WTC11 (cell line): ENCODE data around the gene NKD1. TPM values are rescaled to one million over a fixed set of nuclear protein-coding genes. Genes with fewer than 3 reads are reported as not detected.

Experiments
- ATAC-seq: fragments of 200-7000 bp; cut with Tn5 transposase; 2 replicates; pipeline ENCODE4 v1.10.0; 2021; ENCODE audit warnings: mild to moderate bottlenecking, moderate library complexity
- CTCF ChIA-PET: fragments of 300-600 bp; sonication (Branson Sonifier 250); formaldehyde crosslinking; loops from one replicate; lab custom pipeline; 2021; ENCODE audit warnings: antibody characterized with exemption; lab: Charles Lee
- POLR2A ChIA-PET: fragments of 350-600 bp; sonication (Branson Sonifier 250); formaldehyde crosslinking; loops from one replicate; lab custom pipeline; 2021; ENCODE audit warnings: antibody characterized with exemption; lab: Charles Lee
- DNase-seq: peaks from one replicate; pipeline ENCODE4 v3.0.0; 2021; ENCODE audit warnings: low spot score
- H3K27ac Mint-ChIP-seq: 2 replicates; pipeline ENCODE4 v1.8.0; 2021; ENCODE audit warnings: mixed read lengths
- H3K27me3 Mint-ChIP-seq: 2 replicates; pipeline ENCODE4 v1.8.0; 2021; ENCODE audit warnings: low read depth, mild to moderate bottlenecking, moderate library complexity, mixed read lengths
- H3K36me3 Mint-ChIP-seq: 2 replicates; pipeline ENCODE4 v1.8.0; 2021; ENCODE audit warnings: mixed read lengths
- H3K4me1 Mint-ChIP-seq: 2 replicates; pipeline ENCODE4 v1.8.0; 2022; ENCODE audit warnings: mixed read lengths
- H3K4me3 Mint-ChIP-seq: 2 replicates; pipeline ENCODE4 v1.8.0; 2021; ENCODE audit warnings: mild to moderate bottlenecking, moderate library complexity, mixed read lengths
- H3K9me3 Mint-ChIP-seq: 2 replicates; pipeline ENCODE4 v1.8.0; 2021; ENCODE audit warnings: mixed read lengths
- AR ChIP-seq: fragments of 250-450 bp; sonication (Bioruptor Pico); IDR thresholded peaks from 2 replicates; pipeline ENCODE4 v1.9.0; 2021; ENCODE audit warnings: mild to moderate bottlenecking
- CBFB ChIP-seq: sonication (generic); formaldehyde crosslinking; IDR thresholded peaks from 2 replicates; pipeline ENCODE4 v1.8.1; 2022; ENCODE audit warnings: mild to moderate bottlenecking, low read depth, missing genetic modification reagents
- E2F1 ChIP-seq: sonication (generic); formaldehyde crosslinking; IDR thresholded peaks from 2 replicates; pipeline ENCODE4 v1.8.0; 2022; ENCODE audit warnings: mild to moderate bottlenecking, missing genetic modification reagents
- E2F4 ChIP-seq: sonication (generic); formaldehyde crosslinking; IDR thresholded peaks from 2 replicates; pipeline ENCODE4 v1.8.1; 2022; ENCODE audit warnings: low read depth, mild to moderate bottlenecking, moderate library complexity, missing genetic modification reagents, borderline replicate concordance
- ELF4 ChIP-seq: sonication (generic); formaldehyde crosslinking; IDR thresholded peaks from 2 replicates; pipeline ENCODE4 v1.8.1; 2022; ENCODE audit warnings: low read depth, mild to moderate bottlenecking, moderate library complexity, missing genetic modification reagents
- ETV6 ChIP-seq: sonication (generic); formaldehyde crosslinking; IDR thresholded peaks from 2 replicates; pipeline ENCODE4 v1.8.1; 2022; ENCODE audit warnings: mild to moderate bottlenecking, missing genetic modification reagents
- FOXJ3 ChIP-seq: sonication (generic); formaldehyde crosslinking; IDR thresholded peaks from 2 replicates; pipeline ENCODE4 v1.9.0; 2021; ENCODE audit warnings: missing genetic modification reagents, mild to moderate bottlenecking, borderline replicate concordance
- FOXK1 ChIP-seq: sonication (generic); formaldehyde crosslinking; IDR thresholded peaks from 2 replicates; pipeline ENCODE4 v1.8.0; 2022; ENCODE audit warnings: mild to moderate bottlenecking, moderate library complexity, missing genetic modification reagents
- GTF2I ChIP-seq: fragments of 250-450 bp; sonication (Bioruptor Pico); conservative IDR thresholded peaks from 2 replicates; pipeline ENCODE4 v1.4.0; 2021; ENCODE audit warnings: mild to moderate bottlenecking
- HMGXB4 ChIP-seq: sonication (generic); formaldehyde crosslinking; IDR thresholded peaks from 2 replicates; pipeline ENCODE4 v1.8.1; 2023; ENCODE audit warnings: mild to moderate bottlenecking, moderate library complexity, missing genetic modification reagents
- JAZF1 ChIP-seq: fragments of 250-450 bp; sonication (Bioruptor Pico); IDR thresholded peaks from 2 replicates; pipeline ENCODE4 v1.9.0; 2021; ENCODE audit warnings: moderate library complexity, mild to moderate bottlenecking, inconsistent platforms
- MXD4 ChIP-seq: fragments of 250-450 bp; sonication (Bioruptor Pico); IDR thresholded peaks from 2 replicates; pipeline ENCODE4 v1.8.0; 2021; ENCODE audit warnings: mild to moderate bottlenecking, moderate library complexity, borderline replicate concordance
- MYBL2 ChIP-seq: sonication (generic); formaldehyde crosslinking; IDR thresholded peaks from 2 replicates; pipeline ENCODE4 v1.8.1; 2023; ENCODE audit warnings: mild to moderate bottlenecking, moderate library complexity, missing genetic modification reagents
- NFATC4 ChIP-seq: fragments of 250-450 bp; sonication (Bioruptor Pico); IDR thresholded peaks from 2 replicates; pipeline ENCODE4 v1.9.0; 2021; ENCODE audit warnings: mild to moderate bottlenecking
- NR2C2 ChIP-seq: sonication (generic); formaldehyde crosslinking; IDR thresholded peaks from 2 replicates; pipeline ENCODE4 v1.8.0; 2022; ENCODE audit warnings: mild to moderate bottlenecking, missing genetic modification reagents
- PRRX2 ChIP-seq: fragments of 250-450 bp; sonication (Bioruptor Pico); IDR thresholded peaks from 2 replicates; pipeline ENCODE4 v1.8.0; 2021; ENCODE audit warnings: mild to moderate bottlenecking
- ZBTB43 ChIP-seq: sonication (generic); formaldehyde crosslinking; IDR thresholded peaks from 2 replicates; pipeline ENCODE4 v1.8.1; 2023; ENCODE audit warnings: mild to moderate bottlenecking, missing genetic modification reagents
- ZNF396 ChIP-seq: fragments of 250-450 bp; sonication (Bioruptor Pico); IDR thresholded peaks from 2 replicates; pipeline ENCODE4 v1.8.0; 2021; ENCODE audit warnings: mild to moderate bottlenecking, moderate library complexity, borderline replicate concordance
- total RNA-seq: library from RNA; stranded (reverse); gene quantifications from 3 replicates; pipeline ENCODE4 v1.2.3, GENCODE V29; 2021

NKD1 gene
- total RNA-seq, 1 experiment from 2014 or later, result 6.0 TPM

- Mint-ChIP-seq H3K36me3 (peaks cover 16% of the 10 kb centered on the region), H3K27ac (no peak overlapping the region), H3K9me3 (peaks cover 9% of the 10 kb centered on the region), H3K4me3 (no peak overlapping the region), H3K4me1 (peaks cover 5% of the 10 kb centered on the region), H3K27me3 (peaks cover 23% of the 10 kb centered on the region)
- POLR2A ChIA-PET, result no interaction called here
- CTCF ChIA-PET, result interaction anchor here (1.9 kb wide), 1 partner anchor 113 kb away, joined by 5 read pairs; no protein-coding TSS in a partner anchor
- DNase-seq (no peak), ATAC-seq (no peak)
- TF ChIP-seq E2F1 (CRISPR knock-in tag) (no peak), AR (CRISPR knock-in tag) (no peak), JAZF1 (CRISPR knock-in tag) (no peak), ZBTB43 (CRISPR knock-in tag) (no peak), FOXJ3 (CRISPR knock-in tag) (no peak), FOXK1 (CRISPR knock-in tag) (no peak), CBFB (CRISPR knock-in tag) (no peak), ELF4 (CRISPR knock-in tag) (no peak), NFATC4 (CRISPR knock-in tag) (no peak), MYBL2 (CRISPR knock-in tag) (no peak), ETV6 (CRISPR knock-in tag) (no peak), E2F4 (CRISPR knock-in tag) (no peak), ZNF396 (CRISPR knock-in tag) (no peak), GTF2I (no peak), MXD4 (CRISPR knock-in tag) (no peak), PRRX2 (no peak), HMGXB4 (CRISPR knock-in tag) (no peak), NR2C2 (no peak)
Observed at GRCh38 chr16:50553182-50553710, 5.0 kb downstream of the NKD1 start.
